H9 (cell line): ENCODE data around the gene TTC28. TPM values are rescaled to one million over a fixed set of nuclear protein-coding genes. Genes with fewer than 3 reads are reported as not detected.

Experiments used
- DNase-seq: peaks from one replicate; pipeline ENCODE4 v3.0.0-alpha.2; 2017
- H2AFZ ChIP-seq: one replicate; pipeline ENCODE4 v1.6.1; 2013; ENCODE audit warnings: mild to moderate bottlenecking, low read length, control low read depth, moderate library complexity
- H2AK5ac ChIP-seq: 2 replicates; pipeline ENCODE4 v1.6.1; 2013; ENCODE audit warnings: low read length, control low read depth, mixed read lengths; ENCODE audit not compliant: insufficient read length
- H2BK120ac ChIP-seq: one replicate; pipeline ENCODE4 v1.6.1; 2013; ENCODE audit warnings: low read depth, mild to moderate bottlenecking, low read length, control low read depth, inconsistent platforms; ENCODE audit not compliant: poor library complexity, severe bottlenecking
- H2BK12ac ChIP-seq: 2 replicates; pipeline ENCODE4 v1.6.1; 2013; ENCODE audit warnings: low read length, control low read depth, mixed read lengths, low read depth; ENCODE audit not compliant: insufficient read length
- H2BK15ac ChIP-seq: 2 replicates; pipeline ENCODE4 v1.6.1; 2013; ENCODE audit warnings: low read depth, low read length, control low read depth
- H2BK20ac ChIP-seq: one replicate; pipeline ENCODE4 v1.6.1; 2013; ENCODE audit warnings: low read depth, mild to moderate bottlenecking, low read length, control low read depth, inconsistent platforms; ENCODE audit not compliant: poor library complexity, severe bottlenecking
- H2BK5ac ChIP-seq: 2 replicates; pipeline ENCODE4 v1.6.1; 2013; ENCODE audit warnings: low read length, control low read depth, mixed read lengths; ENCODE audit not compliant: insufficient read length
- H3K14ac ChIP-seq: 2 replicates; pipeline ENCODE4 v1.6.1; 2013; ENCODE audit warnings: low read length, control low read depth; ENCODE audit not compliant: insufficient read depth
- H3K18ac ChIP-seq: 2 replicates; pipeline ENCODE4 v1.6.1; 2013; ENCODE audit warnings: low read depth, mild to moderate bottlenecking, mixed read lengths, low read length, control low read depth; ENCODE audit not compliant: insufficient read length
- H3K23ac ChIP-seq: 2 replicates; pipeline ENCODE4 v1.6.1; 2013; ENCODE audit warnings: low read length, control low read depth, mixed read lengths, low read depth; ENCODE audit not compliant: insufficient read length
- H3K23me2 ChIP-seq: 2 replicates; pipeline ENCODE4 v1.6.1; 2013; ENCODE audit warnings: low read depth, mild to moderate bottlenecking, mixed read lengths, low read length, control low read depth; ENCODE audit not compliant: insufficient read length, poor library complexity, severe bottlenecking
- H3K27ac ChIP-seq: 2 replicates; pipeline ENCODE4 v1.5.1; 2013; ENCODE audit warnings: low read length, control low read depth, mixed read lengths, low read depth; ENCODE audit not compliant: insufficient read length
- H3K27me3 ChIP-seq: 2 replicates; pipeline ENCODE4 v1.6.1; 2013; ENCODE audit warnings: low read length, control low read depth, inconsistent platforms; ENCODE audit not compliant: insufficient read depth
- H3K4ac ChIP-seq: 2 replicates; pipeline ENCODE4 v1.6.1; 2013; ENCODE audit warnings: low read depth, mild to moderate bottlenecking, control low read depth, inconsistent platforms, low read length, moderate library complexity
- H3K4me1 ChIP-seq: 2 replicates; pipeline ENCODE4 v1.6.1; 2013; ENCODE audit warnings: low read length, control low read depth, inconsistent platforms; ENCODE audit not compliant: insufficient read depth
- H3K4me2 ChIP-seq: 2 replicates; pipeline ENCODE4 v1.6.1; 2013; ENCODE audit warnings: low read length, control low read depth, mixed read lengths; ENCODE audit not compliant: insufficient read length, insufficient read depth
- H3K56ac ChIP-seq: 2 replicates; pipeline ENCODE4 v1.6.1; 2013; ENCODE audit warnings: low read depth, mild to moderate bottlenecking, mixed read lengths, low read length, control low read depth; ENCODE audit not compliant: insufficient read length
- H3K79me1 ChIP-seq: 2 replicates; pipeline ENCODE4 v1.6.1; 2013; ENCODE audit warnings: low read depth, mild to moderate bottlenecking, moderate library complexity, low read length, control low read depth, inconsistent platforms; ENCODE audit not compliant: insufficient read depth, poor library complexity, severe bottlenecking
- H3K79me2 ChIP-seq: 2 replicates; pipeline ENCODE4 v1.6.1; 2013; ENCODE audit warnings: low read length, control low read depth, inconsistent platforms; ENCODE audit not compliant: insufficient read depth
- H3K9ac ChIP-seq: 2 replicates; pipeline ENCODE4 v1.6.1; 2013; ENCODE audit warnings: low read length, control low read depth, mixed read lengths; ENCODE audit not compliant: insufficient read length; ENCODE audit errors: extremely low read depth
- H3K9me3 ChIP-seq: one replicate; pipeline ENCODE4 v1.6.1; 2013; ENCODE audit warnings: low read depth, low read length, inconsistent platforms; ENCODE audit not compliant: control insufficient read depth
- H3T11ph ChIP-seq: one replicate; pipeline ENCODE4 v1.6.1; 2013; ENCODE audit warnings: mild to moderate bottlenecking, low read length, control low read depth, inconsistent platforms
- H4K20me1 ChIP-seq: one replicate; pipeline ENCODE4 v1.6.1; 2013; ENCODE audit not compliant: control insufficient read depth, insufficient read length, insufficient read depth
- H4K5ac ChIP-seq: 2 replicates; pipeline ENCODE4 v1.6.1; 2013; ENCODE audit warnings: low read depth, mild to moderate bottlenecking, mixed read lengths, low read length, control low read depth; ENCODE audit not compliant: insufficient read length
- H4K8ac ChIP-seq: replicated peaks from 2 replicates; pipeline ENCODE4 v1.6.1; 2013; ENCODE audit warnings: low read length, control low read depth, mixed read lengths, low read depth; ENCODE audit not compliant: insufficient read length
- H4K91ac ChIP-seq: 2 replicates; pipeline ENCODE4 v1.6.1; 2013; ENCODE audit warnings: low read depth, mild to moderate bottlenecking, moderate library complexity, mixed read lengths, low read length, control low read depth; ENCODE audit not compliant: insufficient read length
- H3K27ac Mint-ChIP-seq, 3 experiments: 2 replicates in 2 of 3; 3 replicates in 1 of 3; pipeline ENCODE4 v1.8.0; 2020 to 2021; ENCODE audit warnings: mixed read lengths in 3 of 3, mild to moderate bottlenecking in 1 of 3, moderate library complexity in 1 of 3
- H3K27me3 Mint-ChIP-seq: 2 replicates; pipeline ENCODE4 v1.8.0; 2021; ENCODE audit warnings: low read depth, mild to moderate bottlenecking, moderate library complexity, mixed read lengths
- H3K36me3 Mint-ChIP-seq, 3 experiments: 2 replicates in 2 of 3; 3 replicates in 1 of 3; pipeline ENCODE4 v1.8.0; 2020 to 2021; ENCODE audit warnings: low read depth in 3 of 3, mixed read lengths in 3 of 3; ENCODE audit not compliant: insufficient read depth in 1 of 3
- H3K4me1 Mint-ChIP-seq, 2 experiments: 2 replicates each; pipeline ENCODE4 v1.8.0; 2020; ENCODE audit warnings: mixed read lengths in 2 of 2
- H3K4me3 Mint-ChIP-seq, 2 experiments: 2 replicates in 1 of 2; 3 replicates in 1 of 2; pipeline ENCODE4 v1.8.0; 2020 to 2021; ENCODE audit warnings: mild to moderate bottlenecking in 2 of 2, mixed read lengths in 2 of 2, moderate library complexity in 1 of 2
- H3K9me3 Mint-ChIP-seq, 2 experiments: 2 replicates in 1 of 2; 3 replicates in 1 of 2; pipeline ENCODE4 v1.8.0; 2020; ENCODE audit warnings: mild to moderate bottlenecking in 2 of 2, mixed read lengths in 2 of 2, moderate library complexity in 1 of 2
- WGBS: extraction: QIAGEN DNeasy Blood & Tissue Kit; methylation state at CpG from one replicate; pipeline ENCODE4 v1.1.7; 2013; ENCODE audit warnings: missing lambda C conversion rate, low lambda C conversion rate, mixed read lengths; ENCODE audit not compliant: insufficient read length; ENCODE audit errors: extremely low coverage; 5-methylcytosine and 5-hydroxymethylcytosine counted together
- total RNA-seq: library from RNA; stranded (reverse); gene quantifications from 2 replicates; pipeline ENCODE4 v1.2.1, GENCODE V29; 2021
- TF ChIP-seq, protein P1 (sequence below): fragments of 200-600 bp; sonication (generic); conservative IDR thresholded peaks from 3 replicates; pipeline ENCODE4 v1.8.0; 2021; ENCODE audit warnings: antibody characterized with exemption, mild to moderate bottlenecking

TTC28 gene
- total RNA-seq, 1 experiment from 2014 or later, result 13.6 TPM

GRCh38 chr22:27999876-28000275 is 679.8 kb downstream of the TTC28 start:
- Histone ChIP-seq H3K27me3 (no peaks in the 10 kb centered on the region), H3K4me2 (no peak overlapping the region), H3K9me3 (no peaks in the 10 kb centered on the region), H2BK12ac (no peak overlapping the region), H3K23ac (no peak overlapping the region), H4K91ac (no peak overlapping the region), H2BK15ac (no peak overlapping the region), H3K56ac (no peak overlapping the region), H3K79me2 (no peaks in the 10 kb centered on the region), H3K4ac (no peak overlapping the region), H3K23me2 (no peaks in the 10 kb centered on the region), H2AK5ac (no peak overlapping the region), H2BK120ac (no peak overlapping the region), H4K5ac (no peak overlapping the region), H4K8ac (no peak overlapping the region), H3K27ac (no peak overlapping the region), H3T11ph (no peak overlapping the region), H2AFZ (no peak overlapping the region), H3K4me1 (no peaks in the 10 kb centered on the region), H2BK5ac (no peak overlapping the region), H4K20me1 (no peaks in the 10 kb centered on the region), H3K18ac (no peak overlapping the region), H3K9ac (no peak overlapping the region), H3K79me1 (no peaks in the 10 kb centered on the region), H3K14ac (no peak overlapping the region), H2BK20ac (no peak overlapping the region)
- H3K27ac Mint-ChIP-seq, result no peak overlapping the region; a peak in 1 of 7 replicates
- TF ChIP-seq, protein P1, sequence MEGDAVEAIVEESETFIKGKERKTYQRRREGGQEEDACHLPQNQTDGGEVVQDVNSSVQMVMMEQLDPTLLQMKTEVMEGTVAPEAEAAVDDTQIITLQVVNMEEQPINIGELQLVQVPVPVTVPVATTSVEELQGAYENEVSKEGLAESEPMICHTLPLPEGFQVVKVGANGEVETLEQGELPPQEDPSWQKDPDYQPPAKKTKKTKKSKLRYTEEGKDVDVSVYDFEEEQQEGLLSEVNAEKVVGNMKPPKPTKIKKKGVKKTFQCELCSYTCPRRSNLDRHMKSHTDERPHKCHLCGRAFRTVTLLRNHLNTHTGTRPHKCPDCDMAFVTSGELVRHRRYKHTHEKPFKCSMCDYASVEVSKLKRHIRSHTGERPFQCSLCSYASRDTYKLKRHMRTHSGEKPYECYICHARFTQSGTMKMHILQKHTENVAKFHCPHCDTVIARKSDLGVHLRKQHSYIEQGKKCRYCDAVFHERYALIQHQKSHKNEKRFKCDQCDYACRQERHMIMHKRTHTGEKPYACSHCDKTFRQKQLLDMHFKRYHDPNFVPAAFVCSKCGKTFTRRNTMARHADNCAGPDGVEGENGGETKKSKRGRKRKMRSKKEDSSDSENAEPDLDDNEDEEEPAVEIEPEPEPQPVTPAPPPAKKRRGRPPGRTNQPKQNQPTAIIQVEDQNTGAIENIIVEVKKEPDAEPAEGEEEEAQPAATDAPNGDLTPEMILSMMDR, result no peak
- DNase-seq, result no peak
- H3K27me3 Mint-ChIP-seq, result no peaks in the 10 kb centered on the region
- H3K4me3 Mint-ChIP-seq, result no peak overlapping the region
- H3K4me1 Mint-ChIP-seq, result no peaks in the 10 kb centered on the region
- no peaks in the 10 kb centered on the region for H3K36me3 Mint-ChIP-seq
- no peaks in the 10 kb centered on the region for H3K9me3 Mint-ChIP-seq
- no CpG with 5 or more reads among the region's 6 CpGs for WGBS
